Pericardium fibroblast (primary cell): Measurements from ENCODE around the gene NBEAL1. TPM values are rescaled to one million over a fixed set of nuclear protein-coding genes. Genes with fewer than 3 reads are reported as not detected.

ENCODE experiments used
- total RNA-seq: library from RNA; depleted of rRNA; stranded (reverse); fragments of >200 nt; gene quantifications from 2 replicates; pipeline ENCODE4 v1.2.3, GENCODE V29; 2015

The NBEAL1 gene
- total RNA-seq = 7.7 and 11.6 TPM in 2 replicates

DNA sequence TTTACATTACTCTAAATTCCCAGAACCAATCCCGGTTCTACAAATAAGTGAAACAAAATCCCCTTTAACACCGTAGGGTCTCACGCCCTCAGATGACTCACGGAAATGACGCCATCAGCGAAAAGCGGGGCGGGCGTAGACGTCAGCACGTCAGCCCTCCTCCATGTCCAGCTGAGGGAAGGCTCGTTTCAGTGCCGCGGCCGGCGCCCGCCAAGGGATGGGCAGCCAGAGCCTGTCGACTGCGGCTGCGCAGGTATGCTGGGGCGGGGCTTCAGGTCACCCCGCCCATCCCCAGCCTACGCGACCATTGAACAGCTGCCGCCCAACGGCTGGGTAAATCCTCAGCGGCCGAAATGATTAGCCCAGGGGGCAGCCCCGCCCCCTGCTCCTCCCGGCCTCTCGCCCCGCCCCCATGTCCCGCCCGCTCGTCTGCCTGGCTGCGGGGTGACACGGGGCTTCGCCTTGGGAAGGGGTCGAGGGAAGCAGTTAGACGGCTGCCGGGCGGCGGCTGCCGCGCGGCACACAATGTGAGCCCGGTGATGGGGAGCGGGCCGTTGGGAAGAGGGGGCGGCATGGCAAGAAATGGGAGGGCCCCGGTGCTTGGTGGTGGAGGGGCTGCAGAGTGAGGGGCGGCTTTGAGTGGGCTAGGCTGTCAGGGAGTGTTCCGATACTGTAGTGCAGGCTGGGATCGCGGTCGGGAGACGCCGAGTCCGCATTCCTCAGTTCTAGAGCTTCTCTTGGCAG, at the start of gene NBEAL1:
TSS of gene NBEAL1 (plus strand) at position 420 of the 744 bp plus-strand sequence. CDS start 1,510 bp downstream, outside the sequence.

GRCh38 chr2:203238704-203239526, 224.2 kb downstream of the NBEAL1 start, which contains the start of gene CYP20A1:
Gene CYP20A1 (plus strand): TSS chr2:203239018. CDS start chr2:203239063, 45 bp downstream.

Other genes with a start within 250 kb of the NBEAL1 start
- gene ICA1L, start 143.1 kb upstream of the NBEAL1 start, total RNA-seq = 1.3 and 6.7 TPM in 2 replicates
- gene WDR12, start 103.2 kb upstream of the NBEAL1 start, total RNA-seq = 14.7 and 32.9 TPM in 2 replicates
- 8.3 and 9.0 TPM in 2 replicates for gene CARF, start 102.6 kb upstream of the NBEAL1 start, total RNA-seq
- gene CYP20A1, start 224.1 kb downstream of the NBEAL1 start, total RNA-seq = 19.7 and 26.8 TPM in 2 replicates